Neural crest cell (in vitro differentiated cells): ENCODE results near the gene ELP5. TPM values are rescaled to one million over a fixed set of nuclear protein-coding genes. Genes with fewer than 3 reads are reported as not detected.

Source experiments
- DNase-seq: peaks from one replicate; pipeline ENCODE4 v3.0.0; 2021; ENCODE audit warnings: low read depth, mixed read lengths, low spot score
- H3K27ac Mint-ChIP-seq: one replicate; pipeline ENCODE4 v1.8.0; 2021; ENCODE audit warnings: mild to moderate bottlenecking, mixed read lengths; ENCODE audit not compliant: unreplicated experiment
- H3K27me3 Mint-ChIP-seq: 2 replicates; pipeline ENCODE4 v1.8.0; 2021; ENCODE audit warnings: low read depth, mild to moderate bottlenecking, mixed read lengths
- H3K36me3 Mint-ChIP-seq: 2 replicates; pipeline ENCODE4 v1.8.0; 2021; ENCODE audit warnings: low read depth, mild to moderate bottlenecking, mixed read lengths
- H3K4me1 Mint-ChIP-seq: 2 replicates; pipeline ENCODE4 v1.8.0; 2021; ENCODE audit warnings: mixed read lengths
- H3K4me3 Mint-ChIP-seq: one replicate; pipeline ENCODE4 v1.8.0; 2021; ENCODE audit warnings: mild to moderate bottlenecking, mixed read lengths
- H3K9me3 Mint-ChIP-seq: 2 replicates; pipeline ENCODE4 v1.8.0; 2021; ENCODE audit warnings: mixed read lengths
- CTCF ChIP-seq: fragments of 200-600 bp; sonication (generic); conservative IDR thresholded peaks from 2 replicates; pipeline ENCODE4 v1.5.0; 2021; ENCODE audit warnings: antibody characterized with exemption, mild to moderate bottlenecking
- total RNA-seq: library from RNA; stranded (reverse); gene quantifications from 2 replicates; pipeline ENCODE4 v1.2.1, GENCODE V29; 2021

ELP5 gene
- total RNA-seq, 1 donor from 2014 or later, result 77.4 TPM

DNA sequence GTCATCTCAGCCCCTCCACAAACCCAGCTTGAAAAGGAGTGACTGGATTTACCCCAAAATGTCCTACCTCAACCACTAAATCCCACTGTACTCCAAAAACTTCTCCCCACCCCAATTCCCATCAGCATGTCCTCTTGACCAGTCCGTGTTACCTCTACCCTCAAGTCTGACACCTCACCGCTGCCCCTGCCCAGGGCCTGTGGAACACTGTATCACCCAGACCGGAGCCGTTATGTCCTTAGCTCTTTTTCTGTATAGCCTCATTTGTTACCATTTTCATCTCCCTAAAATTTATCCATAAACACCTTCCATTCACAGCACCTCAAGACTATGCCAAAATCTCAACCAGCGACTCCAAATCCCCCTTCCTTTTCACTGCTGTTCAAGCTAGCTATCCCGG, 15.2 kb upstream of the ELP5 start:
- Mint-ChIP-seq H3K27ac (no peak overlapping the region), H3K36me3 (peaks cover 29% of the 10 kb centered on the region), H3K4me1 (peaks cover 61% of the 10 kb centered on the region), H3K27me3 (peaks cover 17% of the 10 kb centered on the region), H3K4me3 (peak overlapping the region; percentile 99), H3K9me3 (no peaks in the 10 kb centered on the region)
- DNase-seq, result no peak
- no peak for TF ChIP-seq CTCF

DNA sequence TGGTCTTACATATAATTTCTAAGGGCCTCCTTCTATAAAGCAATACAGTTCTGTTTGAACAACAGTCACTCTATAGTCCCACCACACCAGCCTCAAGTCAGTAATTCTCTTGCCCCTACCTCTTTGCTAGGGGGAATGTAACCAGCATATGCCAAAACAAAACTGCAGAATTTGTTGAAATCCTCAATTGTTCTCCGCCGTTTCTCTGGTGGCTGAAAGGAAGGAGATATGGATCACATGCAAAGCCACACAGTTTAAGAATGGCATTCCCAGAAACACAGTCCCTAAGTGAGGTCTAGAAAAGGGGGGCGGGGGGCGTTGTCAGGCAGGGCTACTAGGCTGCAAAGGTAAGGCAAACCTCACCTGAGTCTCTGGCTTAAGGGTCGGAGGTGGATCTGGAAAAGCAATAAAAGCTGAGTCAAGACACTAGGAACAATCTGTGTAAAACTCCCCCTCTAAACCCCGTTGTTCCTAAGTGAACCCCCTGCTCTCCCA, 14.7 kb upstream of the ELP5 start:
- Mint-ChIP-seq H3K4me1 (peaks cover 60% of the 10 kb centered on the region), H3K27ac (no peak overlapping the region), H3K4me3 (peak overlapping the region; percentile 99), H3K9me3 (no peaks in the 10 kb centered on the region), H3K27me3 (peaks cover 21% of the 10 kb centered on the region), H3K36me3 (peaks cover 24% of the 10 kb centered on the region)
- no peak for TF ChIP-seq CTCF
- DNase-seq, result no peak

- TF ChIP-seq CTCF, result no peak
- Mint-ChIP-seq H3K9me3 (no peaks in the 10 kb centered on the region), H3K27ac (no peak overlapping the region), H3K4me3 (peak overlapping the region; percentile 99), H3K27me3 (peaks cover 25% of the 10 kb centered on the region), H3K4me1 (peaks cover 61% of the 10 kb centered on the region), H3K36me3 (peaks cover 26% of the 10 kb centered on the region)
- peak; percentile 60 for DNase-seq
Measured at GRCh38 chr17:7237761-7238419, 14.1 kb upstream of the ELP5 start.

DNA sequence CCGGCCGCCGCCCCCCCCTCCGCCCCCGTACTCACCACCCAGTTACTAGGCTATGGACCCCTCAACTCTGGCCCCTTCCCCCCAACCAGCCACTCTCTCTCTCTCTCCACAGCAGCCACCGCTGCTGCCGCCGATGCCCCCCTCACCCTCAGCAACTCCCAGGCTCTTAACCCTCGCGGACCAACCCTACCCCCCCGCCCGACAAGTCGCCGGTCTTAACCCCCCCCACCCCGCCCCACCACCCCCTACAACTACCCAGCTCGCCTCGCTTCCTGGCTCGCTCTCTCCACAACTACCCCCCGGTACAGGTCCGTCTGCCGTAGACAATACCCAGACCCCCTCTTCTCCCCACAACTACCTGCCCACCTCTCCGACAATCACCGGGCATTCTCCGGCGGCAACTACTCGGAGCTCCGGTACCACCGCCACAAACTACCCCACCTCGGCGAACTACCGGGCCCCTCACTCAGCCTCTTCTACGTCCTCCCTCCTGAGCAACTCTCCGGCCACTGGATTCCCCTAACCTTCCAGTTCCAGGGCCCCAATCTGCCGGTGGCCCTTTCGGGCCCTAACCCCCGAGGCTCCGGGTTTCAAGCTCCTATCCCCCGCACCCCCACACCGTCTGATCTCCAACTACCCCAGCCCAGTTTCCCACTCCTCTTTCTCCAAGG, 13.5 kb upstream of the ELP5 start:
- Mint-ChIP-seq H3K9me3 (no peaks in the 10 kb centered on the region), H3K27ac (peak overlapping the region; percentile 99), H3K4me3 (peak overlapping the region; percentile 94), H3K4me1 (peaks cover 60% of the 10 kb centered on the region), H3K27me3 (peaks cover 22% of the 10 kb centered on the region), H3K36me3 (peaks cover 27% of the 10 kb centered on the region)
- no peak for TF ChIP-seq CTCF
- no peak for DNase-seq

GRCh38 chr17:7239091-7240027, 12.7 kb upstream of the ELP5 start, which contains the start of gene PHF23:
TSS of gene PHF23 (minus strand) at chr17:7239457. CDS start at chr17:7239279, 178 bp downstream.
- peak within 1 kb of the TSS; percentile 99 for H3K27ac Mint-ChIP-seq
- TF ChIP-seq CTCF, result no peak
- H3K4me3 Mint-ChIP-seq, result peak within 1 kb of the TSS; percentile 94
- DNase-seq, result peak; percentile 96
- H3K4me1 Mint-ChIP-seq, result peaks cover 56% of the 10 kb centered on the region
- no peaks in the 10 kb centered on the region for H3K9me3 Mint-ChIP-seq
- peaks cover 22% of the 10 kb centered on the region for H3K27me3 Mint-ChIP-seq
- peaks cover 28% of the 10 kb centered on the region for H3K36me3 Mint-ChIP-seq
